MCF 10A (cell line): ENCODE measurements around the gene COL13A1. TPM values are rescaled to one million over a fixed set of nuclear protein-coding genes. Genes with fewer than 3 reads are reported as not detected.

Source experiments
- BruUV-seq: library from RNA; stranded (reverse); fragments of 400-500 nt; replicated peaks from 2 replicates; lab custom pipeline; 2021; lab: Mats Ljungman, UMichigan
- CTCF ChIA-PET: fragments of 300-600 bp; sonication (Branson Sonifier 250); formaldehyde crosslinking; extraction: SDS; loops from one replicate; lab custom pipeline; 2021; ENCODE audit warnings: antibody characterized with exemption, inconsistent platforms; lab: Yijun Ruan, JAX
- POLR2A ChIA-PET: fragments of 300-600, 350-650 bp; sonication (Branson Sonifier 250); formaldehyde crosslinking; extraction: SDS; loops from one replicate; lab custom pipeline; 2020; ENCODE audit warnings: antibody characterized with exemption, inconsistent platforms; lab: Yijun Ruan, JAX
- DNase-seq: peaks from one replicate; pipeline ENCODE4 v3.0.0-alpha.2; 2018; ENCODE audit not compliant: unreplicated experiment
- H3K27ac Mint-ChIP-seq: one replicate; pipeline ENCODE4 v1.8.0; 2022; ENCODE audit warnings: mild to moderate bottlenecking, low read depth, mixed read lengths; ENCODE audit not compliant: unreplicated experiment
- H3K27me3 Mint-ChIP-seq: one replicate; pipeline ENCODE4 v1.8.0; 2022; ENCODE audit warnings: mixed read lengths; ENCODE audit not compliant: insufficient read depth, unreplicated experiment
- H3K36me3 Mint-ChIP-seq: one replicate; pipeline ENCODE4 v1.8.0; 2022; ENCODE audit warnings: mild to moderate bottlenecking, moderate library complexity, mixed read lengths; ENCODE audit not compliant: insufficient read depth, unreplicated experiment
- H3K4me1 Mint-ChIP-seq: one replicate; pipeline ENCODE4 v1.8.0; 2022; ENCODE audit warnings: mixed read lengths; ENCODE audit not compliant: insufficient read depth, unreplicated experiment
- H3K4me3 Mint-ChIP-seq: one replicate; pipeline ENCODE4 v1.8.0; 2022; ENCODE audit warnings: mild to moderate bottlenecking, moderate library complexity, mixed read lengths; ENCODE audit not compliant: unreplicated experiment
- H3K9me3 Mint-ChIP-seq: one replicate; pipeline ENCODE4 v1.8.0; 2022; ENCODE audit warnings: mixed read lengths; ENCODE audit not compliant: unreplicated experiment
- CTCF ChIP-seq: fragments of 200-600 bp; IDR thresholded peaks from one replicate; pipeline ENCODE4 v1.8.0; 2022; ENCODE audit warnings: antibody characterized with exemption, mild to moderate bottlenecking; ENCODE audit not compliant: unreplicated experiment
- intact Hi-C: fragments of 100-400 bp; cut with micrococcal nuclease; formaldehyde crosslinking; loops from 2 replicates; pipeline ENCODE4 v1.14.1; 2022
- total RNA-seq: library from RNA; stranded (reverse); gene quantifications from 2 replicates; pipeline ENCODE4 v1.2.3, GENCODE V29; 2022

COL13A1 gene
- total RNA-seq, 1 experiment from 2014 or later = 0.47 TPM

DNA sequence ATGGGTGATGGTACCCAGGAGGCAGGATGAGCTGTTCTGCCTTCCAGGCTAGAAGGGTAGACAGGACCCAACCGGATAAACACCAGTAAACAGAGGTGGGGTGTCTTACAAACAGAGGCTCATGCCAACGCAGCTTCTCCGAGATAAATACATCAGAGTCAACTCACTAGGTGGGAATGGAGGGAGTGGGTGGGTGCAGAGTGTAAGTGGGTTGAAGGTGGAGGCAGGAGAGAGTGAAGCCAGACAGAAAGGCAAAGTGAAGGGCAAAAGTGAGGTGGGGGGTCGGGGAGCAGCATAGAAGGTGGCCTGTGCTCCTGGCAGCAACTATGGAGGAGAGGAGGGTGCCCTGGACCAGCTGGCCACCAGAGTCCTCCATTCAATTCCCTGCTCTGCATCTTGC, 40.4 kb upstream of the COL13A1 start:
- CTCF ChIA-PET = interaction anchor here (0.7 to 1.3 kb wide), 2 partner anchors 27 to 37 kb away, joined by 3 read pairs; no protein-coding TSS in a partner anchor
- no TSS peak for BruUV-seq

DNA sequence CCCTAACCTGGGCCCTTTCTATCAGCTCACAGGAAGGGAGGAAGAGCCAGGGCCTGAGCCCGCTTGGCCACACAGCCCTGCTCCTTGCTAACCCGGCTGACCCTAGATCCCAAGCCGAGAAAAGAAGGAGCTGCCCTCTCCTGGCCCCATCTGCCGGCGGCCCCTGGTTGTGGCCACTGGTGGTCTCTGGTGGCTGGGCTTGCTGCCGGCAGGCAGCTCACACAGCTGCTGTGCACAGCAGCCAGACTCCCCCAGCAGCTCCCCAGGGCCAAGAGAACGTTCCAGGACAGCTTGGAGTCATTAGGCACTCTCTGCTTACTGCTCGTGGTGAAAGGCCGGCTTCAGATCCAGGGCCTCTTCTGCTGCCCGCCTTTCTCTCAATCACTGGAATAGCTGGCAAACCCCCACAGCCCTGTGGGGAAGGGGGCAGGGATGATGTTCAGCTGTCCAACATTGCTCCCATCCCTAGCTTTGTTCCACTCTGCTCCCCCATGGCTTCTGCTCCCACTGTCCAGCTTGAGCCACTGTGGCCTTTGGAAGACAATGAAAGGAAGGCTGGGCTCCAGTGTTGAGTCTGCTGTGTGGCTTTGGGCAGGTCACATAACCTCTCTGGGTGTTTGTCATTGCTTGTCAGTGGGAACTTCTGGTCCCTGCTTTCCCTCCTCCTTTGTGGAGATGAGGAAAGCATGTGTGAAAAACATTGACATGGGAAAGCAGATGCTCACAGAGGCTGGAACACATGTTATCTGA, 35.4 kb upstream of the COL13A1 start:
- no peak for TF ChIP-seq CTCF
- BruUV-seq = no TSS peak
- DNase-seq = no peak
- no peaks in the 10 kb centered on the region for H3K9me3 Mint-ChIP-seq
- peaks cover 23% of the 10 kb centered on the region for H3K4me1 Mint-ChIP-seq
- intact Hi-C loops = no loop called here
- ChIA-PET CTCF (interaction anchor here (1.2 kb wide), 1 partner anchor 23 kb away, joined by 3 read pairs; no protein-coding TSS in a partner anchor), POLR2A (no interaction called here)
- H3K27ac Mint-ChIP-seq = no peak overlapping the region
- H3K36me3 Mint-ChIP-seq = no peaks in the 10 kb centered on the region
- peaks cover 15% of the 10 kb centered on the region for H3K27me3 Mint-ChIP-seq
- H3K4me3 Mint-ChIP-seq = no peak overlapping the region

More for the DNA sequence above, 40.4 kb upstream of the COL13A1 start:
- TF ChIP-seq CTCF = no peak
- POLR2A ChIA-PET = no interaction called here
- Mint-ChIP-seq H3K27me3 (peaks cover 33% of the 10 kb centered on the region), H3K4me1 (no peaks in the 10 kb centered on the region), H3K9me3 (no peaks in the 10 kb centered on the region), H3K4me3 (no peak overlapping the region), H3K27ac (no peak overlapping the region), H3K36me3 (no peaks in the 10 kb centered on the region)
- DNase-seq = no peak
- intact Hi-C loops = no loop called here

DNA sequence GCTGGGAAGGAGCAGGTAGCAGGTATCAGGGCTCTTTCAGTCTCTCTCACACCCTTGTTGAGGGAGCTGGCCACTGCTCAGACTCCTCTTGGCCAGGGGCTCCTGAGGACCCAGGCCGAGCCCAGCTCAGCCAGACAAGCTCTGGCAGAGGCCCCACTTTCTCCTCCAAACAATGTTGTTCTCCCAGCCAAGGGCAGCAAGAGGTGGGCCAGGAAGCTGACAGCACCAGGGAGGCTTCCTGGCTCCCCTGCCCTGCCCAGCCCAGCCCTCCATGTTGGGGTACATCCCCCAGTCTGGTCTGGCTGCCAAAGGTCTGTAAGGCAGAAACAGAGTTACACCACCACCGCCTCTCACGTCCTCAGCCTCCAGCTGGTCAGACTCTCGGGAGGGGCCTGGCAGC, 33.9 kb upstream of the COL13A1 start:
- Mint-ChIP-seq H3K27me3 (peaks cover under 1% of the 10 kb centered on the region), H3K4me3 (no peak overlapping the region), H3K9me3 (no peaks in the 10 kb centered on the region), H3K36me3 (no peaks in the 10 kb centered on the region), H3K27ac (no peak overlapping the region), H3K4me1 (peaks cover 23% of the 10 kb centered on the region)
- intact Hi-C loops = no loop called here
- POLR2A ChIA-PET = no interaction called here
- BruUV-seq = no TSS peak
- no peak for DNase-seq
- CTCF ChIA-PET = interaction anchor here (0.8 to 1.1 kb wide), 2 partner anchors 51 to 62 kb away, joined by 3 read pairs; no protein-coding TSS in a partner anchor
- no peak for TF ChIP-seq CTCF

GRCh38 chr10:69768386-69768785, 33.3 kb upstream of the COL13A1 start:
- H3K36me3 Mint-ChIP-seq = no peaks in the 10 kb centered on the region
- BruUV-seq = no TSS peak
- H3K27ac Mint-ChIP-seq = no peak overlapping the region
- intact Hi-C loops = no loop called here
- no peaks in the 10 kb centered on the region for H3K9me3 Mint-ChIP-seq
- no peak for TF ChIP-seq CTCF
- DNase-seq = no peak
- no peaks in the 10 kb centered on the region for H3K27me3 Mint-ChIP-seq
- peaks cover 23% of the 10 kb centered on the region for H3K4me1 Mint-ChIP-seq
- no peak overlapping the region for H3K4me3 Mint-ChIP-seq
- ChIA-PET POLR2A (no interaction called here), CTCF (interaction anchor here (0.8 to 1.5 kb wide), 3 partner anchors 17 to 63 kb away, joined by 3 read pairs; no protein-coding TSS in a partner anchor)
